DMS53 (cell line): ENCODE measurements around the gene TFB1M.
A peak's percentile ranks its signal among the peaks of the same experiment; 100 is the strongest.
"Not testable (repeated sequence)": the region's sequence is repeated elsewhere in the genome, so short reads cannot be mapped to it uniquely, and the experiment has no call there.

Source experiments
- DNase-seq: peaks from one replicate; lab custom pipeline; 2025; lab: John Stamatoyannopoulos, UW

Gene TFB1M

GRCh38 chr6:155314092-155314772, at the start of gene TFB1M:
Gene TFB1M (minus strand): TSS chr6:155314484. CDS start chr6:155314428, 56 bp downstream.
- peak; percentile 98 for DNase-seq

- not testable (repeated sequence) for DNase-seq
Measured at GRCh38 chr6:155364021-155364420, 49.7 kb upstream of the TFB1M start.

- DNase-seq: not testable (repeated sequence)
Measured at GRCh38 chr6:155362968-155363632, 48.8 kb upstream of the TFB1M start.

- DNase-seq: no peak
Measured at GRCh38 chr6:155354167-155354566, 39.9 kb upstream of the TFB1M start.

- no peak for DNase-seq
Measured at GRCh38 chr6:155352811-155353210, 38.5 kb upstream of the TFB1M start.

- DNase-seq: no peak
Measured at GRCh38 chr6:155352130-155352420, 37.8 kb upstream of the TFB1M start.

- DNase-seq: no peak
Measured at GRCh38 chr6:155351273-155352129, 37.2 kb upstream of the TFB1M start.

GRCh38 chr6:155349956-155350355, 35.7 kb upstream of the TFB1M start:
- no peak for DNase-seq

- DNase-seq: no peak
Measured at GRCh38 chr6:155349129-155349528, 34.8 kb upstream of the TFB1M start.

- no peak for DNase-seq
Measured at GRCh38 chr6:155347800-155348199, 33.5 kb upstream of the TFB1M start.

- DNase-seq: no peak
Measured at GRCh38 chr6:155346957-155347356, 32.7 kb upstream of the TFB1M start.

GRCh38 chr6:155344341-155345006, 30.2 kb upstream of the TFB1M start:
- no peak for DNase-seq

GRCh38 chr6:155341130-155341828, 27.0 kb upstream of the TFB1M start:
- DNase-seq: peak; percentile 82

GRCh38 chr6:155340464-155341129, 26.3 kb upstream of the TFB1M start:
- DNase-seq: peak; percentile 28

GRCh38 chr6:155339929-155340328, 25.6 kb upstream of the TFB1M start:
- DNase-seq: not testable (repeated sequence)

GRCh38 chr6:155338237-155338636, 24.0 kb upstream of the TFB1M start:
- DNase-seq: not testable (repeated sequence)

- no peak for DNase-seq
Measured at GRCh38 chr6:155335265-155335664, 21.0 kb upstream of the TFB1M start.

- DNase-seq: not testable (repeated sequence)
Measured at GRCh38 chr6:155334073-155334472, 19.8 kb upstream of the TFB1M start.

- no peak for DNase-seq
Measured at GRCh38 chr6:155333414-155333813, 19.1 kb upstream of the TFB1M start.

GRCh38 chr6:155330922-155331321, 16.6 kb upstream of the TFB1M start:
- no peak for DNase-seq

GRCh38 chr6:155330133-155330734, 15.9 kb upstream of the TFB1M start:
- DNase-seq: no peak
